Panc1 (cell line): Measurements from ENCODE around the gene MTF1.

ENCODE experiments used
- CTCF ChIP-seq: fragments of 450-650 bp; IDR thresholded peaks from 2 replicates; pipeline ENCODE4 v1.5.1; 2017; ENCODE audit warnings: mild to moderate bottlenecking
- POLR2AphosphoS5 ChIP-seq: IDR thresholded peaks from 2 replicates; pipeline ENCODE4 v1.6.1; 2012; ENCODE audit warnings: mild to moderate bottlenecking, low read depth, low read length, moderate library complexity

- TF ChIP-seq CTCF (no peak), POLR2AphosphoS5 (no peak)
Measured at GRCh38 chr1:37854406-37854805, 5.0 kb downstream of the MTF1 start.
